Type B pancreatic cell (in vitro differentiated cells): Measurements from ENCODE around the gene IGSF8. TPM values are rescaled to one million over a fixed set of nuclear protein-coding genes. Genes with fewer than 3 reads are reported as not detected.

ENCODE experiments used
- DNase-seq: peaks from one replicate; pipeline ENCODE4 v3.0.0; 2021; ENCODE audit warnings: mixed read lengths; ENCODE audit not compliant: unreplicated experiment; ENCODE audit errors: extremely low spot score
- H3K27ac Mint-ChIP-seq: 2 replicates; pipeline ENCODE4 v1.8.0; 2021; ENCODE audit warnings: mild to moderate bottlenecking, mixed read lengths
- H3K27me3 Mint-ChIP-seq: 2 replicates; pipeline ENCODE4 v1.8.0; 2021; ENCODE audit warnings: mixed read lengths
- H3K36me3 Mint-ChIP-seq: 2 replicates; pipeline ENCODE4 v1.8.0; 2021; ENCODE audit warnings: mixed read lengths
- H3K4me1 Mint-ChIP-seq: one replicate; pipeline ENCODE4 v1.8.0; 2021; ENCODE audit warnings: mixed read lengths; ENCODE audit not compliant: unreplicated experiment
- H3K4me3 Mint-ChIP-seq: 2 replicates; pipeline ENCODE4 v1.8.0; 2021; ENCODE audit warnings: mild to moderate bottlenecking, mixed read lengths
- H3K9me3 Mint-ChIP-seq: 2 replicates; pipeline ENCODE4 v1.8.0; 2021; ENCODE audit warnings: mixed read lengths
- CTCF ChIP-seq: fragments of 200-600 bp; sonication (generic); conservative IDR thresholded peaks from 2 replicates; pipeline ENCODE4 v1.5.0; 2021; ENCODE audit warnings: antibody characterized with exemption, mild to moderate bottlenecking
- total RNA-seq: library from RNA; stranded (reverse); gene quantifications from 2 replicates; pipeline ENCODE4 v1.2.1, GENCODE V29; 2021; ENCODE audit warnings: low replicate concordance

The IGSF8 gene
- total RNA-seq, 1 donor from 2014 or later, result 27.7 TPM

GRCh38 chr1:160048335-160048734 lies 50.1 kb downstream of the IGSF8 start:
- no peaks in the 10 kb centered on the region for H3K9me3 Mint-ChIP-seq
- no peak overlapping the region for H3K4me3 Mint-ChIP-seq
- H3K36me3 Mint-ChIP-seq, result no peaks in the 10 kb centered on the region
- TF ChIP-seq CTCF, result no peak
- H3K4me1 Mint-ChIP-seq, result peaks cover 11% of the 10 kb centered on the region
- H3K27ac Mint-ChIP-seq, result no peak overlapping the region
- no peak for DNase-seq
- peaks cover 71% of the 10 kb centered on the region for H3K27me3 Mint-ChIP-seq

- TF ChIP-seq CTCF, result no peak
- H3K27me3 Mint-ChIP-seq, result peaks cover 63% of the 10 kb centered on the region
- H3K4me3 Mint-ChIP-seq, result peak overlapping the region; percentile 46
- peak overlapping the region; percentile 32 for H3K27ac Mint-ChIP-seq
- H3K4me1 Mint-ChIP-seq, result peaks cover 11% of the 10 kb centered on the region
- H3K9me3 Mint-ChIP-seq, result no peaks in the 10 kb centered on the region
- H3K36me3 Mint-ChIP-seq, result no peaks in the 10 kb centered on the region
- DNase-seq, result no peak
Observed at GRCh38 chr1:160047111-160047991, 51.1 kb downstream of the IGSF8 start.

- H3K4me1 Mint-ChIP-seq, result peaks cover 11% of the 10 kb centered on the region
- peak overlapping the region; percentile 32 for H3K27ac Mint-ChIP-seq
- peaks cover 55% of the 10 kb centered on the region for H3K27me3 Mint-ChIP-seq
- peak; percentile 78 for TF ChIP-seq CTCF
- H3K4me3 Mint-ChIP-seq, result peak overlapping the region; percentile 46
- H3K9me3 Mint-ChIP-seq, result no peaks in the 10 kb centered on the region
- no peak for DNase-seq
- H3K36me3 Mint-ChIP-seq, result no peaks in the 10 kb centered on the region
Observed at GRCh38 chr1:160046494-160047110, 51.8 kb downstream of the IGSF8 start.

- DNase-seq, result no peak
- H3K36me3 Mint-ChIP-seq, result no peaks in the 10 kb centered on the region
- H3K4me1 Mint-ChIP-seq, result peaks cover 11% of the 10 kb centered on the region
- TF ChIP-seq CTCF, result no peak
- H3K27me3 Mint-ChIP-seq, result peaks cover 52% of the 10 kb centered on the region
- H3K4me3 Mint-ChIP-seq, result no peak overlapping the region
- no peak overlapping the region for H3K27ac Mint-ChIP-seq
- no peaks in the 10 kb centered on the region for H3K9me3 Mint-ChIP-seq
Observed at GRCh38 chr1:160045653-160046052, 52.8 kb downstream of the IGSF8 start.

GRCh38 chr1:160043543-160043942 lies 54.9 kb downstream of the IGSF8 start:
- Mint-ChIP-seq H3K4me3 (no peak overlapping the region), H3K9me3 (no peaks in the 10 kb centered on the region), H3K27ac (no peak overlapping the region)

More at GRCh38 chr1:160043543-160043942, 54.9 kb downstream of the IGSF8 start:
- H3K27me3 Mint-ChIP-seq, result peaks cover 41% of the 10 kb centered on the region
- TF ChIP-seq CTCF, result no peak
- no peak for DNase-seq
- H3K36me3 Mint-ChIP-seq, result no peaks in the 10 kb centered on the region
- peaks cover 11% of the 10 kb centered on the region for H3K4me1 Mint-ChIP-seq

Other genes starting within 250 kb of the IGSF8 start
- gene VSIG8, start 236.0 kb downstream of the IGSF8 start, total RNA-seq, result not detected in 2 replicates
- gene CFAP45, start 198.5 kb downstream of the IGSF8 start, total RNA-seq, result 1.0 and 2.8 TPM in 2 replicates
- 138 and 208 TPM in 2 replicates for gene TAGLN2, start 173.1 kb downstream of the IGSF8 start, total RNA-seq
- gene IGSF9, start 153.0 kb downstream of the IGSF8 start, total RNA-seq, result 36.4 and 44.3 TPM in 2 replicates
- not detected in 2 replicates for gene SLAMF9, start 144.4 kb downstream of the IGSF8 start, total RNA-seq
- 9.4 and 12.0 TPM in 2 replicates for gene PIGM, start 66.6 kb downstream of the IGSF8 start, total RNA-seq
- not detected in 2 replicates for gene KCNJ10, start 28.5 kb downstream of the IGSF8 start, total RNA-seq
- gene KCNJ9, start 17.1 kb downstream of the IGSF8 start, total RNA-seq, result not detected in 2 replicates
- gene ATP1A2, start 17.1 kb upstream of the IGSF8 start, total RNA-seq, result 0.26 and 14.5 TPM in 2 replicates
- 0.27 and 1.3 TPM in 2 replicates for gene ATP1A4, start 53.0 kb upstream of the IGSF8 start, total RNA-seq
- 0.46 and 1.4 TPM in 2 replicates for gene CASQ1, start 92.0 kb upstream of the IGSF8 start, total RNA-seq
- gene PEA15, start 106.8 kb upstream of the IGSF8 start, total RNA-seq, result 67.7 and 72.8 TPM in 2 replicates
- 127 and 154 TPM in 2 replicates for gene DCAF8, start 163.9 kb upstream of the IGSF8 start, total RNA-seq
- 50.4 and 66.9 TPM in 2 replicates for gene PEX19, start 186.5 kb upstream of the IGSF8 start, total RNA-seq
- 174 and 226 TPM in 2 replicates for gene COPA, start 244.6 kb upstream of the IGSF8 start, total RNA-seq
- gene NCSTN, start 244.8 kb upstream of the IGSF8 start, total RNA-seq, result 103 and 104 TPM in 2 replicates